ENCODE measurements around the gene TMEFF1.

TMEFF1 gene

DNA sequence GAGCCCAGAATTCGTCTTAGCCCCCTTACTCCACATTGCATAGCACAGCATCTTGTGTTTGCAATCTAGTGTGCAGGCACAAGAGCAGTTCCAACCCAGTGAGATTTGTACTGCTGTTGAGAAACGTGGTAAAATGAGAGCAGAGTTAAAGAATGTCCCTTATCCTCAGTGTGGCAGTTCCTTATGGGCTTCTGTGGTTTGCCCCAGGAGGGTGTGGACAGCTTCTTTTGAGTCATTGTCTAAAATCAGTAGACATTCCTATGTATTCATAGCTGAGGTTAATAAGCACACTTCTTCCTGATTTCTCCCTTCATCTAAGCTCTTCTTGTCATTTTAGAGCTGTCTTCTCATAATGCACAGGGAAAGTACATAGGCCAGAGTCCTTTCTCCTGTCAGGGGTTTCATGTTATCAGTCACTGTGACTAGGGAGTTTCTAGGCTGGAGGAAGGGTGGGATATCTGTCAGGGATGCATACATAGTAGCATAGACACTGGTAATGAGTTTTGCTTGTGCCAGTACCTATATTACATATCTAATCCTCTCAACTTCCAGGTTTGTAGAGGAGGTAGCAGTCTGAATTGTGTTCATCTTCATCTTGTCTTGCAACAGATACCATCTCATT is 102.9 kb downstream of the TMEFF1 start:
- H3K36me3 ChIP-seq (replicated peaks): no peaks in the 10 kb centered on the region
- H3K27ac ChIP-seq: peak overlapping the region; percentile 33
- H3K27me3 ChIP-seq (replicated peaks): no peaks in the 10 kb centered on the region
- in situ Hi-C loops (cut with HindIII; ENCODE audit: low pct_ligation_motif_present, low sequenced_read_pairs): no loop called here
- peak; percentile 86 for DNase-seq
- no peak overlapping the region for H3K4me3 ChIP-seq (ENCODE audit: low read depth, low read length)
- no peak for TF ChIP-seq CTCF (IDR thresholded peaks at IDR 0.05; ENCODE audit: low read depth, low read length, missing control alignments)

GRCh38 chr9:100577776-100578448 is 105.0 kb downstream of the TMEFF1 start, which contains the start of gene CAVIN4:
CAVIN4 (plus strand) TSS chr9:100578079; CDS start chr9:100578144, 65 bp downstream.
- in situ Hi-C loops (cut with HindIII; ENCODE audit: low pct_ligation_motif_present, low sequenced_read_pairs): no loop called here
- no peaks in the 10 kb centered on the region for H3K36me3 ChIP-seq (replicated peaks)
- no peak within 1 kb of the TSS for H3K27ac ChIP-seq
- no peak for TF ChIP-seq CTCF (IDR thresholded peaks at IDR 0.05; ENCODE audit: low read depth, low read length, missing control alignments)
- peak; percentile 62 for DNase-seq
- H3K27me3 ChIP-seq (replicated peaks): no peaks in the 10 kb centered on the region
- no peak within 1 kb of the TSS for H3K4me3 ChIP-seq (ENCODE audit: low read depth, low read length)

DNA sequence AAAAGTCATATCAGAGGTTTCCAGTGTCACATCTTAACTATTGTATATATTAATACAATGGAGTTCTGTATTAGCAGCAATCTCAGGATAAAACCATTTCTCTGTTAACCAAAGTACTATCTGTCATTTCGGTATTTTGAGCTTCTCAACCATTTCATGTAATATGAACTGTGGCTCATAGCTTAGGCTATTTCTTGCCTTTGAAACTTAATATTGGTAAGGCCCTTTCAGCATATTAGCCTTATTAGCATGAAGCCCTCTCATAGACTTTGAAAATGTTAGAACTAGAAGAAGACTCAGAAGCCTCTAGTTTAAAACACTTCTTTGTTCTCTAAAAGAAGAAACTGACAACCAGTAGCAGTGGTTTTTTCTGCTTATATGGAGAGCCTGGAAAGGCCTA is 105.7 kb downstream of the TMEFF1 start:
- in situ Hi-C loops (cut with HindIII; ENCODE audit: low pct_ligation_motif_present, low sequenced_read_pairs): no loop called here
- DNase-seq: no peak
- Histone ChIP-seq H3K27ac (no peak overlapping the region), H3K27me3 (replicated peaks) (no peaks in the 10 kb centered on the region), H3K4me3 (ENCODE audit: low read depth, low read length) (no peak overlapping the region), H3K36me3 (replicated peaks) (no peaks in the 10 kb centered on the region)
- TF ChIP-seq CTCF (IDR thresholded peaks at IDR 0.05; ENCODE audit: low read depth, low read length, missing control alignments): no peak

- Histone ChIP-seq H3K4me3 (ENCODE audit: low read depth, low read length) (no peak overlapping the region), H3K36me3 (replicated peaks) (no peaks in the 10 kb centered on the region), H3K27me3 (replicated peaks) (no peaks in the 10 kb centered on the region), H3K27ac (no peak overlapping the region)
- in situ Hi-C loops (cut with HindIII; ENCODE audit: low pct_ligation_motif_present, low sequenced_read_pairs): no loop called here
- TF ChIP-seq CTCF (IDR thresholded peaks at IDR 0.05; ENCODE audit: low read depth, low read length, missing control alignments): no peak
- DNase-seq: peak; percentile 41
These were observed 106.7 kb downstream of the TMEFF1 start for GRCh38 chr9:100579665-100580064.

DNA sequence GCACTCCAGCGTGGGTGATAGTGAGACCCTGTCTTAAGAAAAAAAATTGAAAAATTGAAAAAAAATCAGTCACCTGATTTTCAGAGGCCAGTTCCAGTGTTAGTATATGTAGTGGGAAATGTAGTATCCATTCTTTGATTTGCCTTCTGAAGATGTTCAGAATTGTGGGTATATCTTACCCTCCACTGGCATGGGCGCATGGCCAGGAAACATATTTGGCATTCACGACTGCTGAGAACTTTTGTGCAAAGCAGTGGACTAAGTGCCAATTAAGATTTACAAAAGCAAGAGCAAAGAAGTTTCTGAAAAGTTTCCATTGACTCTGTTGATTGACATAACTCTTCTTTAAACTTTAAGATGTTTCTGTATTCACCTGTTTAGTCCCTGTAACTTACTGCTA is 107.3 kb downstream of the TMEFF1 start:
- no peak overlapping the region for H3K4me3 ChIP-seq (ENCODE audit: low read depth, low read length)
- in situ Hi-C loops (cut with HindIII; ENCODE audit: low pct_ligation_motif_present, low sequenced_read_pairs): no loop called here
- no peak overlapping the region for H3K27ac ChIP-seq
- TF ChIP-seq CTCF (IDR thresholded peaks at IDR 0.05; ENCODE audit: low read depth, low read length, missing control alignments): no peak
- no peaks in the 10 kb centered on the region for H3K27me3 ChIP-seq (replicated peaks)
- no peak for DNase-seq
- H3K36me3 ChIP-seq (replicated peaks): no peaks in the 10 kb centered on the region

All from brain microvascular endothelial cell (primary cell).